GM12864 (cell line): ENCODE measurements around the gene PARD3B.

Experiments
- DNase-seq: peaks from one replicate; pipeline ENCODE4 v3.0.0-alpha.2; 2011; ENCODE audit warnings: low read depth
- H3K4me3 ChIP-seq: 2 replicates; pipeline ENCODE4 v1.5.1; 2011; ENCODE audit warnings: mild to moderate bottlenecking, low read depth, low read length, control low read depth
- CTCF ChIP-seq: IDR thresholded peaks from 2 replicates; pipeline ENCODE4 v1.5.1; 2011; ENCODE audit warnings: low read depth, mild to moderate bottlenecking, moderate library complexity, low read length, control low read depth, inconsistent platforms; ENCODE audit errors: missing control alignments

Gene PARD3B

GRCh38 chr2:204931562-204931961 lies 386.3 kb downstream of the PARD3B start:
- no peak overlapping the region for H3K4me3 ChIP-seq
- no peak for DNase-seq
- TF ChIP-seq CTCF: no peak

GRCh38 chr2:204933735-204934374 lies 388.6 kb downstream of the PARD3B start:
- TF ChIP-seq CTCF: no peak

DNA sequence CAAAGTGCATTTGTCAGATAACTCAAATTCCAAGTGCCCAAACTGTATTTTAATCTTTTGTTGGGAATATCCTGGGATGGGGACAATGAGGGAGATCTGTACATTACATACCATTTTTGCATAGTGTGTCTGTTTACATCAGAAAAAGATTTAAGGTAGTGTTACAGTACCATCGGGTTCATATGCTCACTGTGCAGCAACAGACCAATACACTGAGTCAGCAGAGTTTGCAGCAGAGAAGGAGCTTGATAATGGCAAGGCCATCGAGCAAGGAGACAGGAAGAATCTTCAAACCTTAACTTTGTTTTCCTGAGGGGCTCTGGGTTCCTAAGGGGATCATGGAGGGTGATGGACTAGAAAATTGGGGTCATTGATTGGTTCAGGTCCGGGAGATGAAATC lies 399.7 kb downstream of the PARD3B start:
- TF ChIP-seq CTCF: no peak
- DNase-seq: no peak

More at GRCh38 chr2:204933735-204934374, 388.6 kb downstream of the PARD3B start:
- no peak for DNase-seq
- no peak overlapping the region for H3K4me3 ChIP-seq

DNA sequence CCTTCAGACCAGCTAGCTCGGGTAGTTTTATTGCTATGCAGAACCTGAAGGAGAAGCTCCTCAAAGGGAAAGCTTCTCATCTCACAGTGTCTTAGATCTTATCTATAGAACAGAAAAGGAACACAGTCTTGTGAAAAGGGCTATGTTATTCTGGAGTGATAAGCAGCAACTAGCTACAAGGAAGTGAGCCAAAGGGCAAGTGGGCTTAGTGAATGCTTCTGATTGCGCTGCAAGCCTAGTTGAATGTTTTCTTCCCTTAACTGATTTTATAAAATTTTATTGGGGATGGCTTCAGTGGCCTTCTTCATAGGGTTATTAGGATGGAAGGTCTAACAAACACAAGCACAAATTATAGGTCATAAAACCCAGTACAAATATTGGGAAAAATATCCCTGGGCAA lies 400.1 kb downstream of the PARD3B start:
- DNase-seq: no peak
- no peak overlapping the region for H3K4me3 ChIP-seq
- no peak for TF ChIP-seq CTCF

More for the DNA sequence above, 399.7 kb downstream of the PARD3B start:
- no peak overlapping the region for H3K4me3 ChIP-seq

DNA sequence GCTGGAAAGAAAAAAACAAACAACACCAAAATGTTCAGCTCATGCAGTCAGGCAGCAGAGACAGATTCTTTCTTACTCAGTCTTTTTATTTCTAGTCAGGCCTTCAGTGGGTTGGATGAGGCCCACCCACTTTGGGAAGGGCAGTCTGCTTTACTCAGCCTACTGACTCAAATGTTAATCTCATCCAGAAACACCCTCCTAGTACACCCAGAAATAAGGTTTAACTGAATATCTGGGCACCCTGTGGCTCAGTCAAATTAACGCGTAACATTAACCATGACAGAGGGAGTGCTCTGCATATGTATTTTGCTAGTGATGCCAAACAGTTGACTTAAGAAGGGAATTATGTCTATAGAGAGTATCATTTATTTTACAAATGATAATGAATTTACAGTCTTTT lies 401.6 kb downstream of the PARD3B start:
- DNase-seq: no peak
- TF ChIP-seq CTCF: no peak

GRCh38 chr2:204947405-204947804 lies 402.1 kb downstream of the PARD3B start:
- TF ChIP-seq CTCF: no peak
- H3K4me3 ChIP-seq: no peak overlapping the region
- DNase-seq: no peak

More for the DNA sequence above, 401.6 kb downstream of the PARD3B start:
- no peak overlapping the region for H3K4me3 ChIP-seq
